WTC11 (cell line): ENCODE data around the gene PRIM1. TPM values are rescaled to one million over a fixed set of nuclear protein-coding genes. Genes with fewer than 3 reads are reported as not detected.

Experiments
- ATAC-seq: fragments of 200-7000 bp; cut with Tn5 transposase; 2 replicates; pipeline ENCODE4 v1.10.0; 2021; ENCODE audit warnings: mild to moderate bottlenecking, moderate library complexity
- CTCF ChIA-PET: fragments of 300-600 bp; sonication (Branson Sonifier 250); formaldehyde crosslinking; loops from one replicate; lab custom pipeline; 2021; ENCODE audit warnings: antibody characterized with exemption; lab: Charles Lee
- POLR2A ChIA-PET: fragments of 350-600 bp; sonication (Branson Sonifier 250); formaldehyde crosslinking; loops from one replicate; lab custom pipeline; 2021; ENCODE audit warnings: antibody characterized with exemption; lab: Charles Lee
- DNase-seq: peaks from one replicate; pipeline ENCODE4 v3.0.0; 2021; ENCODE audit warnings: low spot score
- H3K27ac Mint-ChIP-seq: 2 replicates; pipeline ENCODE4 v1.8.0; 2021; ENCODE audit warnings: mixed read lengths
- H3K27me3 Mint-ChIP-seq: 2 replicates; pipeline ENCODE4 v1.8.0; 2021; ENCODE audit warnings: low read depth, mild to moderate bottlenecking, moderate library complexity, mixed read lengths
- H3K36me3 Mint-ChIP-seq: 2 replicates; pipeline ENCODE4 v1.8.0; 2021; ENCODE audit warnings: mixed read lengths
- H3K4me1 Mint-ChIP-seq: 2 replicates; pipeline ENCODE4 v1.8.0; 2022; ENCODE audit warnings: mixed read lengths
- H3K4me3 Mint-ChIP-seq: 2 replicates; pipeline ENCODE4 v1.8.0; 2021; ENCODE audit warnings: mild to moderate bottlenecking, moderate library complexity, mixed read lengths
- H3K9me3 Mint-ChIP-seq: 2 replicates; pipeline ENCODE4 v1.8.0; 2021; ENCODE audit warnings: mixed read lengths
- CREM ChIP-seq: sonication (generic); formaldehyde crosslinking; IDR thresholded peaks from 2 replicates; pipeline ENCODE4 v1.8.1; 2022; ENCODE audit warnings: mild to moderate bottlenecking, missing genetic modification reagents, moderate library complexity
- E2F5 ChIP-seq: sonication (generic); formaldehyde crosslinking; IDR thresholded peaks from 2 replicates; pipeline ENCODE4 v1.8.1; 2022; ENCODE audit warnings: mild to moderate bottlenecking, moderate library complexity, missing genetic modification reagents
- ESRRA ChIP-seq: sonication (generic); formaldehyde crosslinking; IDR thresholded peaks from 2 replicates; pipeline ENCODE4 v1.8.1; 2022; ENCODE audit warnings: mild to moderate bottlenecking, missing genetic modification reagents, borderline replicate concordance
- FOXK1 ChIP-seq: sonication (generic); formaldehyde crosslinking; IDR thresholded peaks from 2 replicates; pipeline ENCODE4 v1.8.0; 2022; ENCODE audit warnings: mild to moderate bottlenecking, moderate library complexity, missing genetic modification reagents
- FOXP4 ChIP-seq: sonication (generic); formaldehyde crosslinking; IDR thresholded peaks from 2 replicates; pipeline ENCODE4 v1.8.0; 2022; ENCODE audit warnings: mild to moderate bottlenecking, missing genetic modification reagents
- GRHL2 ChIP-seq: fragments of 250-450 bp; sonication (Bioruptor Pico); IDR thresholded peaks from 2 replicates; pipeline ENCODE4 v1.8.0; 2022; ENCODE audit warnings: mild to moderate bottlenecking, moderate library complexity; ENCODE audit not compliant: insufficient replicate concordance, severe bottlenecking
- HMGA2 ChIP-seq: fragments of 250-450 bp; sonication (Bioruptor Pico); IDR thresholded peaks from 2 replicates; pipeline ENCODE4 v1.4.0; 2021; ENCODE audit warnings: mild to moderate bottlenecking, moderate library complexity
- KAT7 ChIP-seq: sonication (generic); formaldehyde crosslinking; IDR thresholded peaks from 2 replicates; pipeline ENCODE4 v1.8.1; 2023; ENCODE audit warnings: missing genetic modification reagents, mild to moderate bottlenecking, borderline replicate concordance
- MAX ChIP-seq: sonication (generic); formaldehyde crosslinking; IDR thresholded peaks from 2 replicates; pipeline ENCODE4 v1.8.0; 2022; ENCODE audit warnings: mild to moderate bottlenecking, missing genetic modification reagents
- MXD4 ChIP-seq: fragments of 250-450 bp; sonication (Bioruptor Pico); IDR thresholded peaks from 2 replicates; pipeline ENCODE4 v1.8.0; 2021; ENCODE audit warnings: mild to moderate bottlenecking, moderate library complexity, borderline replicate concordance
- NR1H2 ChIP-seq: sonication (generic); formaldehyde crosslinking; IDR thresholded peaks from 2 replicates; pipeline ENCODE4 v1.9.0; 2021; ENCODE audit warnings: mild to moderate bottlenecking, moderate library complexity, missing genetic modification reagents
- SP1 ChIP-seq: sonication (generic); formaldehyde crosslinking; conservative IDR thresholded peaks from 2 replicates; pipeline ENCODE4 v1.8.1; 2022; ENCODE audit warnings: missing genetic modification reagents
- TEAD4 ChIP-seq: sonication (generic); formaldehyde crosslinking; IDR thresholded peaks from 2 replicates; pipeline ENCODE4 v1.8.0; 2022; ENCODE audit warnings: mild to moderate bottlenecking, missing genetic modification reagents
- TP53 ChIP-seq: sonication (generic); formaldehyde crosslinking; IDR thresholded peaks from 2 replicates; pipeline ENCODE4 v1.8.1; 2023; ENCODE audit warnings: mild to moderate bottlenecking, missing genetic modification reagents
- ZBTB43 ChIP-seq: sonication (generic); formaldehyde crosslinking; IDR thresholded peaks from 2 replicates; pipeline ENCODE4 v1.8.1; 2023; ENCODE audit warnings: mild to moderate bottlenecking, missing genetic modification reagents
- ZNF425 ChIP-seq: fragments of 250-450 bp; sonication (Bioruptor Pico); conservative IDR thresholded peaks from 2 replicates; pipeline ENCODE4 v1.9.0; 2021; ENCODE audit warnings: mild to moderate bottlenecking
- ZNF671 ChIP-seq: fragments of 250-450 bp; sonication (Bioruptor Pico); IDR thresholded peaks from 2 replicates; pipeline ENCODE4 v1.8.0; 2021; ENCODE audit warnings: mild to moderate bottlenecking
- total RNA-seq: library from RNA; stranded (reverse); gene quantifications from 3 replicates; pipeline ENCODE4 v1.2.3, GENCODE V29; 2021

PRIM1 gene
- total RNA-seq, 1 experiment from 2014 or later: 54.0 TPM

GRCh38 chr12:56720731-56721151, 31.4 kb downstream of the PRIM1 start (continued):
- TF ChIP-seq E2F5 (CRISPR knock-in tag): no peak
- TF ChIP-seq ESRRA: no peak
- TF ChIP-seq SP1 (CRISPR knock-in tag): no peak
- TF ChIP-seq ZBTB43: no peak
- no peak for TF ChIP-seq HMGA2 (CRISPR knock-in tag)
- no peak for TF ChIP-seq NR1H2 (CRISPR knock-in tag)
- no peak for TF ChIP-seq GRHL2 (CRISPR knock-in tag)
- TF ChIP-seq TEAD4 (CRISPR knock-in tag): no peak
- TF ChIP-seq CREM (CRISPR knock-in tag): no peak

- Mint-ChIP-seq H3K4me3 (no peak overlapping the region), H3K27me3 (no peaks in the 10 kb centered on the region)
- ChIA-PET CTCF (interaction anchor here (0.9 to 1.3 kb wide), 2 partner anchors 8 to 83 kb away, joined by 3 read pairs; no protein-coding TSS in a partner anchor), POLR2A (interaction anchor here (0.7 to 2.4 kb wide), 3 partner anchors 9 to 396 kb away, joined by 3 to 6 read pairs (median 3); partner anchors contain the start of gene PTGES3)
- DNase-seq: no peak
- TF ChIP-seq MXD4 (CRISPR knock-in tag): no peak
- TF ChIP-seq ESRRA: no peak
- no peak for TF ChIP-seq ZNF425 (CRISPR knock-in tag)
- TF ChIP-seq MAX (CRISPR knock-in tag): no peak
- TF ChIP-seq FOXK1 (CRISPR knock-in tag): no peak
- TF ChIP-seq ZNF671: no peak
- TF ChIP-seq TP53 (CRISPR knock-in tag): no peak
- no peak for TF ChIP-seq E2F5 (CRISPR knock-in tag)
- TF ChIP-seq KAT7 (CRISPR knock-in tag): no peak
- TF ChIP-seq FOXP4: no peak
- TF ChIP-seq, all 79 proteins: peak for 0
- peaks cover 66% of the 10 kb centered on the region for H3K4me1 Mint-ChIP-seq
- H3K27ac Mint-ChIP-seq: peak overlapping the region; percentile 50
- peaks cover 78% of the 10 kb centered on the region for H3K36me3 Mint-ChIP-seq
- no peak for ATAC-seq
- H3K9me3 Mint-ChIP-seq: no peaks in the 10 kb centered on the region
These were observed 33.1 kb downstream of the PRIM1 start for GRCh38 chr12:56719056-56719455.
